ENCODE measurements around the gene ST6GALNAC4.
"Not testable (repeated sequence)": the region's sequence is repeated elsewhere in the genome, so short reads cannot be mapped to it uniquely, and the experiment has no call there.

ST6GALNAC4 gene

GRCh38 chr9:127884976-127885490, 31.8 kb downstream of the ST6GALNAC4 start:
- DNase-seq, result no peak

GRCh38 chr9:127884427-127884911, 32.4 kb downstream of the ST6GALNAC4 start:
- peak; percentile 20 for DNase-seq

GRCh38 chr9:127883959-127884358, 32.9 kb downstream of the ST6GALNAC4 start:
- DNase-seq, result no peak

- DNase-seq, result not testable (repeated sequence)
Measured at GRCh38 chr9:127881715-127882114, 35.1 kb downstream of the ST6GALNAC4 start.

GRCh38 chr9:127880143-127880542, 36.7 kb downstream of the ST6GALNAC4 start:
- no peak for DNase-seq

GRCh38 chr9:127878652-127879390, 38.0 kb downstream of the ST6GALNAC4 start:
- DNase-seq, result no peak

- DNase-seq, result peak; percentile 49
Measured at GRCh38 chr9:127878001-127878651, 38.7 kb downstream of the ST6GALNAC4 start.

- DNase-seq, result peak; percentile 36
Measured at GRCh38 chr9:127877566-127877998, 39.3 kb downstream of the ST6GALNAC4 start, which contains the start of gene AK1. AK1 (minus strand) TSS chr9:127877675; CDS start chr9:127874617, 3,058 bp downstream.

- no peak for DNase-seq
Measured at GRCh38 chr9:127876764-127877562, 39.9 kb downstream of the ST6GALNAC4 start.

GRCh38 chr9:127876026-127876763, 40.6 kb downstream of the ST6GALNAC4 start:
- DNase-seq, result no peak

GRCh38 chr9:127875306-127875966, 41.4 kb downstream of the ST6GALNAC4 start:
- DNase-seq, result no peak

- no peak for DNase-seq
Measured at GRCh38 chr9:127874301-127875221, 42.3 kb downstream of the ST6GALNAC4 start.

GRCh38 chr9:127873886-127874285, 43.0 kb downstream of the ST6GALNAC4 start:
- DNase-seq, result no peak

- DNase-seq, result no peak
Measured at GRCh38 chr9:127873223-127873691, 43.6 kb downstream of the ST6GALNAC4 start.

GRCh38 chr9:127872369-127873222, 44.2 kb downstream of the ST6GALNAC4 start:
- no peak for DNase-seq

- DNase-seq, result no peak
Measured at GRCh38 chr9:127871531-127871930, 45.3 kb downstream of the ST6GALNAC4 start.

- DNase-seq, result no peak
Measured at GRCh38 chr9:127870887-127871286, 46.0 kb downstream of the ST6GALNAC4 start.

GRCh38 chr9:127870153-127870491, 46.7 kb downstream of the ST6GALNAC4 start:
- DNase-seq, result not testable (repeated sequence)

Data from OCI-M1 (cell line).